Measurements from ENCODE around the gene NR2C2.
"Not testable (repeated sequence)": the region's sequence is repeated elsewhere in the genome, so short reads cannot be mapped to it uniquely, and the experiment has no call there.

NR2C2 gene

DNA sequence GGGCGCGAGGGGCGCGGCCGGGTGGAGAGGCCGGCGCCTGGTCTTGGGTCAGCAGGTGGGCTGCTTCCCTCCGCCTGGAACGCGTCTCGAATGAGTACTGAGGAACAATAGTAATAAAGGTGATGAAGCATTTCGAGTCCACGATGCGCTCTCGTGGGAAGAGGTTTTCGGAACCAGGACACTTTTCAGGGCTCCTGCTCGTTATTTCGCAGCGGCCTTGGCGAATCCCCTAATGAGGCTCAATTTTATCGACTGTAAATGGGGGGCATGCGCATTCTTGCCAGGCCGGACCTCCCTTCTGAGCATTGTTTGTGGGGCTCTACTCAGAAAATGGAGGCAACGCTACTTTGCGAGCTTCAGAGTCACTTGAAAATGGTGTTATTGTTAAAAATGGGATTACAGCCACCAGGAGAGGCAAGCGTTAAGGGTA is 1.2 kb downstream of the NR2C2 start:
- in situ Hi-C loops (cut with MboI; ENCODE audit: low sequenced_read_pairs): loop anchor here (25.0 kb wide), 1 partner anchor 464 kb away; no protein-coding TSS in a partner anchor

- in situ Hi-C loops (cut with MboI; ENCODE audit: low sequenced_read_pairs): loop anchor here (25.0 kb wide), 1 partner anchor 463 kb away; no protein-coding TSS in a partner anchor
Measured at GRCh38 chr3:14949126-14949525, 1.7 kb downstream of the NR2C2 start.

- in situ Hi-C loops (cut with MboI; ENCODE audit: low sequenced_read_pairs): no loop called here
Measured at GRCh38 chr3:14950274-14950673, 2.9 kb downstream of the NR2C2 start.

DNA sequence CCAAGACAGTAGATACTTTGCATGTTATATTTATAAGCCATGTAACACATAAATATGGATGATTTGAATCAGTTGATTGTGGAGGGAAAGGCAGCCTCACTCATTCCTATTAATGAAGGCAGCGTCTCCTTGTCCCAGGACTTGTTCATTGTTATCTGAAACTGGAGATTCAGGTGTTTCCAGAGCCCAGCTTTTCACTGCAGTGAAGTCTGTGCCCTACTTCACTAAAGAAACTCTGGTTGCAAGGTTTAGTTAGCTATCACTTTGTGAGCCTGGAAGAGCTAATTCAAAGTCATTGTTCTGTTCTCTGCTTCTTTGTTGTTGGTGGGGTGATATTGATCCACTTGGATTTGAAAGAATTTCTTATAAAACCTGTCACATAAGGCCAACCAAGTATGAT is 9.8 kb downstream of the NR2C2 start:
- in situ Hi-C loops (cut with MboI; ENCODE audit: low sequenced_read_pairs): no loop called here

DNA sequence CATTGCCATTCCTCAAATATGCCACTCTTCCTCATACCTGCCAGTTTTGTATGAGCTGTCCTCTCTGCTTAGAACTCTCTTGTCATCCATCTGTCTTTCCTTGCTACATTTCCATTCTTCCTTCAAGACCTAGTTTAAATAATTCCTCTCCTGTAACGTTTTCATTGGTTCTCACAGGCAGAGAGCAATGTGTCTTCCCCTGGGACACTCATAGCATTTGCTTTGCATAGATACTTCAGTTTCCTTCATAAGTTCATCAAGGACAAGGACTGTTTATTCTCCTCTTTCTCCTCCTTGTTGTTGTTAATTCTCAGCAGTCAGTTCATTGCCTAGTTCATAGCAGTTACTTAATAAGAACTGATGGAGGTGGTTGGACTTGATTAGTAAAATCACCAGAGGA is 10.5 kb downstream of the NR2C2 start:
- in situ Hi-C loops (cut with MboI; ENCODE audit: low sequenced_read_pairs): no loop called here

DNA sequence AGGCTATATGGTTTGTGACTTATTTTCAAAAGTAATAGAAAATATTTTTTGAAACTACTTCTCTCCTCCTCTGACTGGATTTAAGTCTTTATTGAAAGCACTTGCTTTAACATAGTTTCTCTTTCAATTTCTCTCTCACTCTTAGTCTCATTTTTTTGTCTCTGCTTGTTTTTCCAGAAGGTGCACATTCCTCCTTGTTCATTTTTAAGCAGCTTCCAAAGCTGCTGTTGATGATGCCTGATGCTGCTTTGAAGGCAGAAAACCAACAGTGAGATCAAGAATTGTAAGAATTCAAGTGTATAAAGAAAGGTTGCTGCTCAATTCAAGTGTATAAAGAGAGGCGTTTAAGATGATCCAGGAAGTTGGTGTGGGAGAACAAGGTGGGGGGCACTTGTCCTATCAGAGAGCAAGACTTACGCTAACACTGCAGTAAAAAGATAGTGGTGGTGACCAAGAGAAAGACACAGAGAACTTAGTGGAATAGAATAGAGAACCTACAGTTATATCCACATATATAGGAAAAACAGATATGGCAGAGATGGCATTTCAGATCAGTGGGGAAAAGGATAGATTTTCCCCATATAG is 12.1 kb downstream of the NR2C2 start:
- in situ Hi-C loops (cut with MboI; ENCODE audit: low sequenced_read_pairs): no loop called here

GRCh38 chr3:14962762-14963161 is 15.4 kb downstream of the NR2C2 start:
- in situ Hi-C loops (cut with MboI; ENCODE audit: low sequenced_read_pairs): no loop called here

DNA sequence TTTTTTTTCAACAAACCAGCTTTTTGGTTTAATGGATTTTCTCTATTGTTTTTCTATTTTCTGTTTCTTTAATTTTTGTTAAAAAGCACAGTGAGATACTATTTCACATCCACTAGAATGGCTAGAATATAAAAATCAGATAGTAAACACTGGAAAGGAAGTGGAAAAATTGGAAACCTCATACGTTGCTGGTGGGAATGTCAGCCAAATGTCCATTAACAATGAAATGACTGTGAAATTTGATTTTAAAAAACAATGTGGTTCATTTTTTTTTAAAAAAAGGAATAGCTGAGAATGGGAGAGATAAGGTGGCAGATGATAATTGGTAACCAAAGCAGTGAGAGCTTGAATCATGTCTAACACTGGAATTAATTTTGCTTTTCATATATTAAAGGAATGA is 19.9 kb downstream of the NR2C2 start:
- in situ Hi-C loops (cut with MboI; ENCODE audit: low sequenced_read_pairs): no loop called here

GRCh38 chr3:14969671-14970070 is 22.3 kb downstream of the NR2C2 start:
- in situ Hi-C loops (cut with MboI; ENCODE audit: low sequenced_read_pairs): no loop called here

DNA sequence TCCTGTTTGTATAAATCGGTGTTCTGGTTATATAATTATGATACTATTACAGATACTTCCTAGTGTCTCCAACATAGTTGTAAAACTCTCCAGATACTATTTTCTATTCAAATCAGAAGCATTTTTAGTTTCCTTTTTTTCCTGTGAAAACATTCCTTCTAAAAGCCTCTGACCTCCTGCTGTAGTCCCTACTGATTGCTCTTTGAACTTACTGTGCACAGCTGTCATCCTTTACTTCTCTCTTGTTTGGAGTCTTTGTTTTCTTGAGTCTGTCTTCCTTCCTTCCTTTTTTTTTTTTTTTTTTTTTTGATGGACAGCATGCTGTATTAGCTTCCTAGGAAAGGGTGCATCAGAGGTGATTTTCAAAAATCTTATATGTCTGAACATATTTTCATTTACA is 28.9 kb downstream of the NR2C2 start:
- in situ Hi-C loops (cut with MboI; ENCODE audit: low sequenced_read_pairs): no loop called here

GRCh38 chr3:14980689-14981088 is 33.3 kb downstream of the NR2C2 start:
- in situ Hi-C loops (cut with MboI; ENCODE audit: low sequenced_read_pairs): no loop called here

- in situ Hi-C loops (cut with MboI; ENCODE audit: low sequenced_read_pairs): no loop called here
Measured at GRCh38 chr3:14984581-14985113, 37.3 kb downstream of the NR2C2 start.

GRCh38 chr3:14988988-14989394 is 41.6 kb downstream of the NR2C2 start:
- in situ Hi-C loops (cut with MboI; ENCODE audit: low sequenced_read_pairs): no loop called here

DNA sequence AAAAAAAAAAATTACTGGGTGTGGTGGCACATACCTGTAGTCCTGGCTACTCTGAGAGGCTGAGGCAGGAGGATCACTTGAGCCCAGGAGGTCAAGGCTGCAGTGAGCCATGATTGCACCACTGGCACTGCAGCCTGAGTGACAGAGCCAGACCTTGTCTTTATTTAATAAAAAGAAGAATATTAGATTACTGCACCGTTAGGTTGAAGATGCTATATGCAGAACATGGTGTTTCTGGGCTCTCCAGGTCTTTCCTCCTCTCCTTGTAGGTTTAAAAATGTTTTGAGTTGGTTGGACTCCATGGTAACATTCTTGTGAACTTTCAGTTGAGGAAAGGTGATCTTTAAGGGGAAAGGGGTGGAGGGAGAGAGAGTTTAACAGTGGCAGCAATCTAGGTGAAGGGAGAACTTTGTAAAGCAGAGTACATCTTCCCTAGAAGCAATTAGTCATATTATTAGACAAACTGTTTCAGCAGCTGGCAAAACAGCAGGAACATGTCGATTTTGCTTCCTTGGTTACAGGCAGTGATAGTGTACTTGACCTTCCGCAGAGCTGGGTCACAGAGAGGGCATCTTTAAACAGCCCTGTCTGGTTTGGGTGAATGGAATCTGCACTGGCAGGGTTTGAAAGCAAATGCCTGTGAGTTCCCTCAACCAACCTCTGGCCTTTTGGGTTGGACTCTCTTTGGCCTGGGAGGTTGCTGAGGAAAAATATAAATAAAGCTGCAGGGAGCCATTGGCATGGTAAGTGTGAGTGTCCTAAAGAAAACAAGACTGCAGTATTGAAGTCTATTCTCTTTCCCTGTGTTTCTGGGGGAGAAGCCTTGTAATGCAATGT is 42.8 kb downstream of the NR2C2 start:
- in situ Hi-C loops (cut with MboI; ENCODE audit: low sequenced_read_pairs): no loop called here

DNA sequence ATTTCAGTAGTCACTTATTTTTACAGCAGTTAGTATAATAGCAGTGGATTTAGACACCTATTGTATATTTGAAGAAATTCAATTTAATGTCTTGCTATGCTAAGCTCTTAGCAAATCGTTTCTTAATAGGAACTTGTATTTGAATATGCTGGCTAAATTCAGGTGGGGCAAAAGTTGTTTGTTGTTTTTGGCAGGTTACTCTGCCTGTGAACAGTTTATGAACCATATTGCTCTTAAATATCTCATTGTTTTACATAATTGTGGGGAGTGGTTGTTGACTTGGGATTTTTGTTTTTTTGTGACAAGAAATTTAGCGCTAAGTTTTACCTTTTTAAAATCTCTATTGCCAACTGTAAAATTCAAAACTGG is 43.4 kb downstream of the NR2C2 start:
- in situ Hi-C loops (cut with MboI; ENCODE audit: low sequenced_read_pairs): no loop called here

- in situ Hi-C loops (cut with MboI; ENCODE audit: low sequenced_read_pairs): no loop called here
Measured at GRCh38 chr3:14991151-14991742, 43.9 kb downstream of the NR2C2 start.

- in situ Hi-C loops (cut with MboI; ENCODE audit: low sequenced_read_pairs): no loop called here
Measured at GRCh38 chr3:14991818-14992612, 44.6 kb downstream of the NR2C2 start.

- in situ Hi-C loops (cut with MboI; ENCODE audit: low sequenced_read_pairs): no loop called here
Measured at GRCh38 chr3:14997941-14998340, 50.6 kb downstream of the NR2C2 start.

- in situ Hi-C loops (cut with MboI; ENCODE audit: low sequenced_read_pairs): not testable (repeated sequence)
Measured at GRCh38 chr3:14999182-14999581, 51.8 kb downstream of the NR2C2 start.

DNA sequence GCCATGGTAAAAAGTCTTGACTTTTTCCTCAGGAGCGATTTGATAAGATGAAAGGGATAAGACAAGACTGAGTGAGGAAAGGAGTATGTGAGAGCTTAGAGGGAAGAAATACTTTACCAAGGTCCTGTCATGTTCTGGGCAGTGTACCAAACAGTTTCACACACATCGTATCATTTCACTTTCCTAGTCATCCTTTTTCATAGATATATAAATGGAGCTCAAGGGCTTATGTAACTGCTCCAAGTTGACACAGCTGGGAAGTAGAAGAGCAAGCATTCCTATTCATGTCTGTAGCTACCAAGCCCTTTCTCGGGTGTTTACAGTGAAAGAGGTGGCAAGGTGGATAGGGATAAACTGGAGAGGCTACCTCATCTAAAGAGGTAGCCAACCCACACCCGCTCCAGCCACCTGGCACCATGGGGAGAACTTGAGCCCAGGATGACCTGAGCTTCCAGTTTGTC is 60.3 kb downstream of the NR2C2 start:
- in situ Hi-C loops (cut with MboI; ENCODE audit: low sequenced_read_pairs): no loop called here

DNA sequence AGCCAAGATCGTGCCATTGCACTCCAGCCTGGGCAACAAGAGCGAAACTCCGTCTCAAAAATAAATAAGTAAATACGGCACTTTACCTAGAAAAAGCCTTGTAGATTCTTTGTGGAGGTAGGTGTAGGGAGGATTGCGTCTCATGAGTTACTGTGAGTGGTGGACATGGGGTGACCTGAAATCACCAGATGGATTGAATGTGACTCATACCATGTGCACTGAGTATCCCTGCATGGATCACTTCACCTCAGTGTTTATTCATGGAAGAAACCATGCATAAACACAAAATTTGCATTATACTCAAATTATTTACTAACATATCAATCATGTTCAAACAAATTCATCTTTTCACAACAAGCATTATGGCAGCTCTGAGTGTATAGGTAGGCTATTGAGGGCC is 61.8 kb downstream of the NR2C2 start:
- in situ Hi-C loops (cut with MboI; ENCODE audit: low sequenced_read_pairs): no loop called here
